ENCODE measurements around the gene WDCP. TPM values are rescaled to one million over a fixed set of nuclear protein-coding genes. Genes with fewer than 3 reads are reported as not detected.
A peak's percentile ranks its signal among the peaks of the same experiment; 100 is the strongest.

The WDCP gene
- total RNA-seq, 2 donors from 2014 or later = 2.6 to 3.9 TPM

DNA sequence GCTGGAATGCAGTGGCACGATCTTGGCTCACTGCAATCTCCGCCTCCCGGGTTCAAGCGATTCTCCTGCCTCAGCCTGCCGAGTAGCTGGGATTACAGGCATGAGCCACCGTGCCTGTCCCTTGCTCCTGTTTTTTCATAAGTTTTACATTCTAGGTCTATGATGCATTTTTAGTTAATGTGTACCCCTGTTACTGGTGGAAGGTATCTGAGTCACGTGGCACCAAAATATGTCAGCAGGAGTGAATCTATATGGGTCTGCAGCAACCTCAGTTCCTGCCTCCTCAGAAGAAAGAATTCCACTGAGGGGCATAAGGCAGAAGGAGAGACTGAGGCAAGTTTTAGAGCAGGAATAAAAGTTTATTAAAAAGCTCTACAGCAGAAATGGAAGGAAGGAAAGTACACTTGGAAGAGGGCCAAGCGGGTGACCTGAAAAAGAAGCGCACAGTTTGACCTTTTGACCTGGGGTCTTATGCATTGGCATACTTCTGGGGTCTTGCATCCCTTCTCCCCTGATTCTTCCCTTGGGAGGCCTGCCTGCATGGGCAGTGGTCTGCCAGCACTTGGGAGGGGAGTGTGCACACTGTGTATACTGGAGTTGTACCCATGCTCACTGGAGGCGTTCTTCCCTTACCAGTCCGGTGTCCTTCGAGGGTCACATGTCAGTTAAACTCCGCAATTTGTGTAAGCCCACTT, 38.4 kb downstream of the WDCP start:
- no peak overlapping the region for H3K4me3 ChIP-seq
- no peaks in the 10 kb centered on the region for H3K9me3 ChIP-seq
- ATAC-seq = no peak
- H3K36me3 ChIP-seq (replicated peaks in 1 of 2; ENCODE audit: insufficient read depth in 1 of 2, low read depth in 2 of 2) = no peaks in the 10 kb centered on the region
- peaks cover 11% of the 10 kb centered on the region for H3K4me1 ChIP-seq
- intact Hi-C loops (cut with DNase I) = no loop called here
- TF ChIP-seq POLR2A (IDR thresholded peaks at IDR 0.05) (no peak), CTCF (IDR thresholded peaks at IDR 0.05) (no peak)
- H3K27me3 ChIP-seq = no peaks in the 10 kb centered on the region
- H3K27ac ChIP-seq = no peak overlapping the region
- DNase-seq = no peak
- 62 to 70% methylated on average over 13 of the region's 13 CpGs for WGBS, 2 donors

DNA sequence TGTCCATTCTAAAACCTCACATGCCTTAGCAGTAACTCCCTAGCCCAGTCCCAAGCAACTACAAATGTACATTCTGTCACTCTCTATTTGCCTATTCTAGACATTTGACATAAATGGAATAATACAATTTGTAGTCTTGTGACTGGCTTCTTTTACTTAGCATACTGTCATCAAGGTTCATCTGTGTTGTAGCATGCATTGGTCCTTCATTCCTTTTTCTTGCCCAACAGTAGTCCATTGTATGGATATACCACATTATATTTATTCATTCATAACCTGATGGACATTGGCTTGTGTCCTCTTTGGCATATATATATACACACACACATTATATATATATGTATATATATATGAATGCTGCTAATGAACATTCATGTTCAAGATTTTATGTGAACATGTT, 39.5 kb downstream of the WDCP start:
- ATAC-seq = no peak
- intact Hi-C loops (cut with DNase I) = no loop called here

GRCh38 chr2:23994567-23994966, 52.6 kb downstream of the WDCP start:
- 48 to 55% methylated on average over 1 of the region's 1 CpG for WGBS, 2 donors
- Histone ChIP-seq H3K9me3 (no peaks in the 10 kb centered on the region), H3K4me3 (no peak overlapping the region), H3K27me3 (no peaks in the 10 kb centered on the region), H3K4me1 (peaks cover 5% of the 10 kb centered on the region), H3K27ac (no peak overlapping the region), H3K36me3 (replicated peaks in 1 of 2; ENCODE audit: insufficient read depth in 1 of 2, low read depth in 2 of 2) (no peaks in the 10 kb centered on the region)
- intact Hi-C loops (cut with DNase I) = no loop called here
- ATAC-seq = no peak
- no peak for DNase-seq
- TF ChIP-seq CTCF (IDR thresholded peaks at IDR 0.05) (no peak), POLR2A (IDR thresholded peaks at IDR 0.05) (no peak)

More for the DNA sequence above, 39.5 kb downstream of the WDCP start:
- Histone ChIP-seq H3K27ac (no peak overlapping the region), H3K9me3 (no peaks in the 10 kb centered on the region), H3K4me1 (peaks cover 11% of the 10 kb centered on the region), H3K36me3 (replicated peaks in 1 of 2; ENCODE audit: insufficient read depth in 1 of 2, low read depth in 2 of 2) (no peaks in the 10 kb centered on the region), H3K4me3 (no peak overlapping the region), H3K27me3 (no peaks in the 10 kb centered on the region)
- TF ChIP-seq CTCF (IDR thresholded peaks at IDR 0.05) = no peak
- no peak for TF ChIP-seq POLR2A (IDR thresholded peaks at IDR 0.05)
- DNase-seq = no peak

DNA sequence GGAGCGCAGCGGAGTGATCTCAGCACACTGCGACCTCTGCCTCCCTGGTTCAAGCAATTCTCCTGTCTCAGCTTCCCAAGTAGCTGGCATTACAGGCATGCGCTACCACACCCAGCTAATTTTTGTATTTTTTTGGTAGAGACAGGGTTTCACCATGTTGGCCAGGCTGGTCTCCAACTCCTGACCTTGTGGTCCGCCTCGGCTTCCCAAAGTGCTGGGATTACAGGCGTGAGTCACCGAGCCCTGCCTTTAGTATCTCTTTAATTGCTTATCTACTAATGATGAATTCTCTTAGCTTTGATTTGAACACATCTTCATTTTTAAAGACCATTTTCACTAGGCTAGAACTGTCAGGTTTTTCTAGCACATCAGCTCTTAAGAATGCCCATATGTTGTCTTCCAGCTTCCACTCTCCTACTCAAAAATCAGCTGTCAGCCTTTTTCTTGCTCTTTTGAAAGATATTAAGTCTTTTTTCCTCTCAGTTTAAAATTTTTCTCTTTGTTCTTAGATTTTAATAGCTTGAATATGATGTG, 53.4 kb downstream of the WDCP start:
- 95 to 97% methylated on average over 8 of the region's 8 CpGs for WGBS, 2 donors
- Histone ChIP-seq H3K4me1 (peaks cover 5% of the 10 kb centered on the region), H3K27ac (no peak overlapping the region), H3K9me3 (no peaks in the 10 kb centered on the region), H3K36me3 (replicated peaks in 1 of 2; ENCODE audit: insufficient read depth in 1 of 2, low read depth in 2 of 2) (no peaks in the 10 kb centered on the region), H3K4me3 (no peak overlapping the region), H3K27me3 (no peaks in the 10 kb centered on the region)
- DNase-seq (no peak), ATAC-seq (no peak)
- intact Hi-C loops (cut with DNase I) = no loop called here
- no peak for TF ChIP-seq POLR2A (IDR thresholded peaks at IDR 0.05)
- TF ChIP-seq CTCF (IDR thresholded peaks at IDR 0.05) = no peak

DNA sequence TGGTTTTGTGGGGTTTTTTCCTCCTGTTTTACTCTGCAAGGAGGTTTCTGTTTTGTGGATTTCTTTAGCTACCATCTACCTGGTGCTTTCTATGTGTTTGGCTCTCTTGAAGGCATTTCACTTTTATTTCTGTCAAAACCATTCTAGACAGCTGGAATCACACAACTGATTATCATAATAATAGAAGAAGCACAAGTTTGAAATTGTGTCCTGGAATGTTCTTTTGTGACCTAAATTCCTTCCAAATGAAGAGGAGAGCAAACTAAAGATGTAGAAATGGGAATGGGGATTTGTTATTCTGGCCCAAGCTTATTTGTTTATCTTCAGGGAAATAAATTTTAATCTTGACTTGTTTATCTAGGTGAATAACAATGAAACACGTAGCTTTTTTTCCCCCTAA, 54.3 kb downstream of the WDCP start:
- Histone ChIP-seq H3K27me3 (no peaks in the 10 kb centered on the region), H3K4me3 (no peak overlapping the region), H3K36me3 (replicated peaks in 1 of 2; ENCODE audit: insufficient read depth in 1 of 2, low read depth in 2 of 2) (no peaks in the 10 kb centered on the region), H3K4me1 (peaks cover 5% of the 10 kb centered on the region), H3K27ac (peak overlapping the region in 1 of 4 donors; percentile 36), H3K9me3 (no peaks in the 10 kb centered on the region)
- no peak for DNase-seq
- intact Hi-C loops (cut with DNase I) = no loop called here
- TF ChIP-seq CTCF (IDR thresholded peaks at IDR 0.05) (no peak), POLR2A (IDR thresholded peaks at IDR 0.05) (no peak)
- 20 to 27% methylated on average over 1 of the region's 1 CpG for WGBS, 2 donors
- no peak for ATAC-seq

Measured in body of pancreas (tissue), 4 donors.